Activated T-helper 9 cell treated with anti-CD3 and anti-CD28 coated beads, Interleukin-2, amount 50 U/mL, for 16 hours (primary cell): ENCODE results near the gene JAKMIP3.

Experiments used
- DNase-seq: peaks from one replicate; pipeline ENCODE4 v3.0.0-alpha.2; 2020; ENCODE audit warnings: low read depth

JAKMIP3 gene

GRCh38 chr10:132043861-132044695 is 21.7 kb upstream of the JAKMIP3 start:
- no peak for DNase-seq

DNA sequence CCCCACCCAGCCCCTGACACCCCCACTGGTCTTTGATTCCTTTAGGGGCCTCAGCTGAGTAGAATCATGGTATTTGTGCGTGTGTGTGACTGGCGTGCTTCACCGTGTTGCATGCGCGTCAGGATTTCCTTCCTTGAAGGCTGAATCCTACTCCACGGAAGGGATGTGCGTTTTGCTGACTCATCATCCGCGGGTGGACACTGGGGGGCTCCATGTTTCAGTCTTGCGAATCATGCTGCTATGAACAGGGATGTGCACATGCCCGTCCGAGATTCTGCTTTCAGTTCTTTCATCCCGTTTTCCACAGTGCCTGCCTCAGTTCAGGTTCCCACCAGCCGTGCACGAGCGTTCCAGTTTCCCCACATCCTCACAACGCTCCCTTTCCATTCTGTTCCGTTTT is 20.9 kb upstream of the JAKMIP3 start:
- DNase-seq, result no peak

GRCh38 chr10:132045324-132045723 is 20.4 kb upstream of the JAKMIP3 start:
- DNase-seq, result no peak

- no peak for DNase-seq
Observed at GRCh38 chr10:132047575-132048293, 18.0 kb upstream of the JAKMIP3 start.

- DNase-seq, result no peak
Observed at GRCh38 chr10:132048294-132048667, 17.5 kb upstream of the JAKMIP3 start.

DNA sequence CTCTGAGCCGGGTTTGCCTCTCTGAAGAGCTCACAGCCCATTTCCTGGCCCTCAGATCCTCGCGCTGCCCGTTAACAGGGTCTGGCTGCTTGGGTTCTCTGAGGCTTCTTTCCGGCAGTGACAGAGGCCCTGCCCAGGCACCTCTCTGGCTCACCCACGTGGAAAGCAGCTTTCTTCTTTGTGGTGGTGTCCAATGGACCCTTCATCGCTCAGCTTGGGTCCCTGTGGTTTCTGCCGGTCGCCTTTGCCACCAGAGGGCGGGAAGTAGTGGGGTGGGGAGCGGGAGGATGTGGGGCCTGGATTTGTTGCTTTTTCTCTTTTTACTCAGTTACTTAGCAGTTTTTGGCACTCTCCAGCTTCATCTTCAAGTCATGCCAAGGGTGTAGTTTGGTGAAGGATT is 15.6 kb upstream of the JAKMIP3 start:
- DNase-seq, result no peak

DNA sequence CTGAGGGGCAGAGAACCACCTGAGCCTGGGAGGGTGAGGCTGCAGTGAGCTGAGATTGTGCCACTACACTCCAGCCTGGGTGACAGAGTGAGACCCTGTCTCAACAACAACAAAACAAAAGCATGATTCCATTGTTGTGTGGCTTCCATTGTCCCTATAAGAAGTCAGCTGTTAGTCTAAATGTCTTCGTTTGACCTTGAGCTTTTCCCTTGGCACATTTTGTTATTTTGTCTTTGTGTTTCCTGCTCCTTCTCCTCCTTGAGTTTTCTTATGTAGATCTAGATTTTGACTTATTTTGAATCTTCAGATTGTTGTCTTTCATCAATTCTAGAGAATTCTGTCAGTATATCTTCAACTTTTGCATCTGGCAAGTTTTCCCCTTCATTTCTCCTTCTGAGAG is 13.6 kb upstream of the JAKMIP3 start:
- no peak for DNase-seq

- no peak for DNase-seq
Observed at GRCh38 chr10:132054564-132054963, 11.2 kb upstream of the JAKMIP3 start.

DNA sequence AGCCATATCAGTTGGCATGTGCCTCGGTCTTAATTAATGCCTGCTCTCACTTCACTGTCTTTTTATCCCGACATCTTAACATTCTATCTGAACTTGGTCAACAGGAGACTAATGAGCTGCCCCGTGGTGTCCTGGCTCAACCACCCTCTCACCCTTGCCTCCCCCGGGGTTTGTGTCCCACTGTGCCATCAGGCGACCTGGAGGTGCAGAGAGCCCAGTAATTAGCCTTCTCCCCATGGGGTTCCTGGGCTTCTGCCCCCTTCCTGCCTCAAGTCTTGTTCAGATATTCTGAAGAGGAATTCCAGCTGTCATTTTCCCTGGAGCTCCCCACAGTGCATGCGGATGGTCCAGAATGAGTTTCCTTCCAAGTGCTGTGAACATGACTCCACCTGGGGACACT is 10.1 kb upstream of the JAKMIP3 start:
- DNase-seq, result no peak

- no peak for DNase-seq
Observed at GRCh38 chr10:132056663-132057062, 9.1 kb upstream of the JAKMIP3 start.

GRCh38 chr10:132057191-132057681 is 8.5 kb upstream of the JAKMIP3 start:
- no peak for DNase-seq

- no peak for DNase-seq
Observed at GRCh38 chr10:132058111-132058745, 7.5 kb upstream of the JAKMIP3 start.

DNA sequence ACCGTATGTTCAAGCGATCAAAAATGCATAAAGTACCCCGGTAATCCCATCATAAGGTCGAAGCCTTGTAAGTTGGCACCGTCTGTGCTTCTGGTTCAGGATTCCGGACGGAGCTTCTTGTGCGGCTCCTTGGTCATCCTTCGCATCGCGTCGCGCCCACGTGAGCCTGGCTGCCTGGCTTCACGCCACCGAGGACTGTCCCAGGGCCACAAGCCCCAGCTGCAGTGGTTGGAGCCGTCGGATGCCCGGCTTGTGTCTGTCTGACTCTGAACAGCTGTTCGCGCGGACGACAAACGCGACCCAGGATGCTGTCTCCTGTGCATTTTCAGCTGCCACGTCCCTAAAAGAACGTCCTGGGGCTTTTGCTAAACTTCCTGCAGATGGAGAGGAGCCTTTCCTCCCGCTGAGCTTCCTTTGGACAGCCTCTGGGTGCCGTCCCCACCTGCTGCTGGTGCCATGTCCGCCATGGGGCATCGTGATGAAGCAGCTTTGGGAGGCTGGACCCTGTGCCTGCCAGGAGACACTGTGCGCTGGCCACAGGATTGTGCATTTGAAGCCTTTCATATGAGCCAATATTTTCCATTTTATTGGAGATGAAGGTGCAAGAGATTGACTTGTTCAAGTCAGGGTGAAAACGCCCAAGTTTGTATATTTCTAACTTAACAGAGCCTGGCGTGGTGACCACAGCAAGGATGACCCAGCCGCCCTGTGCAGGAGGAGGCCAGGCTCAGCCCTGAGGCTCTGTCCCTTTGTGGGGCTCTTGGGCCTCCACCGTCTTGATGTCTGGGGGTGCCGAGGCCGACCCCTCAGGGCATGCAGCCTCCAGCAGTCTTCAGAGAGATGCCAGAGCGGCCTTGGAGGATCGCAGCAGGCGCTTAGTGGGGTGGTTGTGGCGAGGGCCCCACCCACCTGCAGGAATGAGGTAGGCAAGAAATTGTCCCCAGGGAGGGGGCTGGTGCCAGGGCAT is 6.7 kb upstream of the JAKMIP3 start:
- DNase-seq, result no peak

DNA sequence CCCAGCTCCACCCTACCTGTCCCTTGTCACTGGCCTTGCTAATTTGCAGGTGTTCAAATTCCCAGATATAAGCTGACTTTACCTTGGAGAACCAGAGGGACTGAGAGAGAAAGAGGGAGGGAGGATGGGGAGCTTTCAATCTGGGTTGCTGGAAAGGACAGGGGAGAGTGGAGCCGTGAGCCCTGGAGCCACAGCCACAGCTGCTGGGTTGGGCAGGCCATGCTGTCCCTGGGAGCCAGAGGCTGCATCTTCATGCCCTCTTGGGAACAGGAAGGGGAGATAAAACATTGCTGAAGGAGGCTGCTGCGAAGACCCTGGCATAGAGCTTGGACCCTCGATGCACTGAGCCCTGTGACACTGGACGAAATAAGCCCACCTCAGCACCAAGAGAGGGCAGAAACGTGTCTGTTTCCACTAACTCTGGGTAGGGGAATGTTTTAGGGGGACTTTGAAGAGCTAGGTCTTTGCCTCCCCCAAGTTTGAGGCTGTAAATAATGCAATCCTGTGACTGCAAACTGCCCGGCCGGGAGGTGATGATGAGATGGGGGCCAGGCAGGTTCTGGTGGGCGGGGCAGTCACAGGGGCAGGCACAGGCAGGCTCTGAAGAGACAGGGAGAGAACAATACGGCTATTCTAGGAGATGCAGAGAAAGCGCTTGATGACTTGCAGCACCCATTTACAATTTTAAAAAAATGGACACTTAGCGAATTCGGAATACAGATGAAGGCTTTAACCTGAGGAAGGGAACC is 5.8 kb upstream of the JAKMIP3 start:
- no peak for DNase-seq

- no peak for DNase-seq
Observed at GRCh38 chr10:132061030-132061429, 4.7 kb upstream of the JAKMIP3 start.

DNA sequence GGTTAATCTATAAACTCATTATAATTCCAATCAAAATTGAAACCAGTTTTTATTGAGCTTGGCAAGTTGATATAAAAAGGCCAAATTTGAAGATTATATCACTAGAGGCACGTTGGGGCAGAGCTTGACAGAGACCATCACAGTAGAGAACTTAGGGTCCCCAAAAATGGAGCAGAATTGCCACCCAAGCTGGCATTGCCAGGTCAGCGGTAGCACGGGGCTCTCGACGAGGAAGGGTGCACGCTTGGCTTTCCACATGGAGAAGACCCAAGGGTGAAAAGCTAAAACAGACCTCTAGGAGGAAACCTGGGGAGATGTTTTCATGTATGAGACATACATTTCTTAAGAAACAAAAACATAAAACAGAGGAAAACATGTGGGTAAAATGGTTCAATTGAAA is 4.3 kb upstream of the JAKMIP3 start:
- DNase-seq, result no peak

DNA sequence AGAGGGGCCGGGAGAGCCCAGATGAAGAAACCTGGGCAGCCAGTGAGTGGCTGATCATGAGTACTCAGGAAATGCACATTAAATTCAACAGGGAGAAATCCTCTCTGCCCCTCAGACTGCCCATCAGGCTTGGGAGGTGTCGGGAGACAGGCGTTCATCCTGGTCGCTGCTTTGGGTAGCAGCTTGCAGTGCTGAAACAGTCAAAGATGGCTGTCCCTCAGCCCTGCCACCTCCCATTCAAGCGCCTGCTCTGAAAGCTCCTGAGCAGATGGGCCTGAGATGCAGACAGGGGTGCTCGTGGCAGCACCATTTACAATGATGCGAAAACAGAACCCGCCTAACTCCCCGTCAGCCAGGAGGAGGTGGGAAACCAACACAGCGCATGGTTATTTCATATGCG is 3.6 kb upstream of the JAKMIP3 start:
- no peak for DNase-seq

- DNase-seq, result no peak
Observed at GRCh38 chr10:132062641-132063390, 2.9 kb upstream of the JAKMIP3 start.

DNA sequence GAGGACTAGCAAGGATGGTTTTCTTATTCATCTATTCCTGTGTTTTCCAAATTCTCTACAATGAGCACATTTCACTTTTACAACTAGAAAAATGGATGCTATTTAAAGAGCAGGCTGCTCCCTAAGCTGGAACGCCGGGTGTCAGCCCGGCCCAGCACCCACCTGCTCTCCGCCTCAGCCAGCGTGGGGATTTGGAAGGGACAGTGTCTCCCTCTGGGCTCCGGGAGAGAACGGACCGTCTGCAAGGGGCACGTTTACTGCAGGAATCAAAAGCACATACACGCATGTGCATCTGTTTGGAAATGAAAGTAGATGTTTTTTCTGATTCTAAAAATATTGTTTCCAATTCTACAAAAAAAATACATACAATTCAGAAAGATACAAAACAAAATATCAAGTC is 2.3 kb upstream of the JAKMIP3 start:
- DNase-seq, result no peak

DNA sequence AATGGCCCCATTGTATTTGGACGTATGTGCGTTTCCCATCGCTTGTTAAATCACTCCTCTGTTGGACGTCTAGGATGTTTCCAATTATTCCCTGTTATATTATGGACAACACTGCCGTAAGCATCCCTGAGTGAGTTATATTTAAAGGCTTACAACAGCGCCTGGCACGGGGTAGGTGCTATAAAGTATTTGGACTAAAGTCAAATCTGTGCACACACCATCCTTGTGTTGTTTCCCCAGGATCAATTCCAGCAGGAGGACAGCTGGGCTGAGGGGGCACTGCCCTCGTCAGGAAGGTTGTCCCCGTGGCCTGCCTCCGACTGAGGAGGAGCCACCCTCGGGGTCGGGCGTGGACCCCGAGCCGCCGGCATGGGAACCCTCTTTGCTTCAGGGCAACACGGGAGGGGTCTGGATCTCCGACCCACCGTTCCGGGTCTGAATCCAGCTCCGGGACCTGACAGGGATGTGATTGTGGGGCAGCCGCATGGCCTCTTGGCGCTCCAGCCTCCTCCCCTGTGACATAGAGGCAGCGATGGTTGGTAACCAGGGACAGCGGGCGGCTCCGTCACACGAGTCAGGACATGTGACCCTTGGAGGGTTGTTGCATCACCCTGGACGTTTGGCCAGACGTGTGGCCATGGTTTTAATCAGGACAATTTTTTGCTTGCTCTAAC is 1.5 kb upstream of the JAKMIP3 start:
- no peak for DNase-seq
